BE2C (cell line): ENCODE measurements around the gene UBALD1.
"Not testable (repeated sequence)": the region's sequence is repeated elsewhere in the genome, so short reads cannot be mapped to it uniquely, and the experiment has no call there.

Experiments used
- DNase-seq: peaks from one replicate; pipeline ENCODE4 v3.0.0-alpha.2; 2020
- H3K27me3 ChIP-seq: fragments of 250-450 bp; sonication (Bioruptor Pico); 2 replicates; pipeline ENCODE4 v1.5.1; 2020; ENCODE audit warnings: mild to moderate bottlenecking
- H3K36me3 ChIP-seq: fragments of 250-450 bp; sonication (Bioruptor Pico); 2 replicates; pipeline ENCODE4 v1.5.1; 2020; ENCODE audit warnings: mild to moderate bottlenecking
- H3K4me1 ChIP-seq: fragments of 250-450 bp; sonication (Bioruptor Pico); 2 replicates; pipeline ENCODE4 v1.5.1; 2020
- H3K4me3 ChIP-seq: 2 replicates; pipeline ENCODE4 v1.5.1; 2011; ENCODE audit warnings: low read depth, low read length
- H3K9me3 ChIP-seq: fragments of 250-450 bp; sonication (Bioruptor Pico); 2 replicates; pipeline ENCODE4 v1.5.1; 2020
- CTCF ChIP-seq: IDR thresholded peaks from 2 replicates; pipeline ENCODE4 v1.5.1; 2012; ENCODE audit warnings: mild to moderate bottlenecking, low read depth, low read length

Gene UBALD1

GRCh38 chr16:4580250-4580649 is 34.4 kb downstream of the UBALD1 start:
- H3K9me3 ChIP-seq: no peaks in the 10 kb centered on the region
- no peak for DNase-seq

GRCh38 chr16:4578961-4579530 is 35.6 kb downstream of the UBALD1 start:
- no peak for TF ChIP-seq CTCF
- no peaks in the 10 kb centered on the region for H3K9me3 ChIP-seq
- DNase-seq: no peak
- H3K36me3 ChIP-seq: no peaks in the 10 kb centered on the region
- H3K4me1 ChIP-seq: no peaks in the 10 kb centered on the region
- H3K27me3 ChIP-seq: no peaks in the 10 kb centered on the region
- H3K4me3 ChIP-seq: no peak overlapping the region

More at GRCh38 chr16:4580250-4580649, 34.4 kb downstream of the UBALD1 start:
- Histone ChIP-seq H3K36me3 (no peaks in the 10 kb centered on the region), H3K4me3 (no peak overlapping the region), H3K27me3 (no peaks in the 10 kb centered on the region), H3K4me1 (no peaks in the 10 kb centered on the region)
- TF ChIP-seq CTCF: no peak

- DNase-seq: no peak
- no peaks in the 10 kb centered on the region for H3K27me3 ChIP-seq
- H3K36me3 ChIP-seq: no peaks in the 10 kb centered on the region
- H3K4me1 ChIP-seq: no peaks in the 10 kb centered on the region
- no peaks in the 10 kb centered on the region for H3K9me3 ChIP-seq
- H3K4me3 ChIP-seq: no peak overlapping the region
- no peak for TF ChIP-seq CTCF
Measured at GRCh38 chr16:4576008-4576407, 38.7 kb downstream of the UBALD1 start.

GRCh38 chr16:4574919-4575705 is 39.6 kb downstream of the UBALD1 start:
- H3K9me3 ChIP-seq: no peaks in the 10 kb centered on the region
- H3K27me3 ChIP-seq: no peaks in the 10 kb centered on the region
- H3K4me1 ChIP-seq: no peaks in the 10 kb centered on the region
- no peak overlapping the region for H3K4me3 ChIP-seq
- H3K36me3 ChIP-seq: no peaks in the 10 kb centered on the region
- DNase-seq: no peak
- no peak for TF ChIP-seq CTCF

- H3K4me1 ChIP-seq, H3K36me3 ChIP-seq, H3K9me3 ChIP-seq, DNase-seq, H3K4me3 ChIP-seq, H3K27me3 ChIP-seq: not testable (repeated sequence)
Measured at GRCh38 chr16:4573926-4574325, 40.8 kb downstream of the UBALD1 start.

GRCh38 chr16:4572715-4573114 is 42.0 kb downstream of the UBALD1 start:
- no peaks in the 10 kb centered on the region for H3K4me1 ChIP-seq
- DNase-seq: no peak
- no peaks in the 10 kb centered on the region for H3K9me3 ChIP-seq
- H3K27me3 ChIP-seq: no peaks in the 10 kb centered on the region
- TF ChIP-seq CTCF: no peak
- no peak overlapping the region for H3K4me3 ChIP-seq
- no peaks in the 10 kb centered on the region for H3K36me3 ChIP-seq
